Measurements from ENCODE around the gene EBLN2.
"Not testable (repeated sequence)": the region's sequence is repeated elsewhere in the genome, so short reads cannot be mapped to it uniquely, and the experiment has no call there.

Gene EBLN2

DNA sequence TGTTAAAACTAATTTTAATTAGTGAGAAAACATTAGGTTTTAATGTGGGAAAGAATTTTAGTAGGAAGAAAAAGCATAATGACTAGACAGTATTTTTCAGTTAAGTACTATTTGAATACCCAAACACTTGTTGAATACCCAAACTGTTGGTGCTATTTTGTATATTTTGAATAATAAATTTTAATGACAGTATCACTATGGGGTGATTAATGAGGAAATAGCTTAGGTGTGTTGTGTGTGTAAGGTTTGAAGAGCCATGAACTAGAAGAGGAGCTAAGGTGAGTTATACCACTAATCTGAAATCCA lies 4.7 kb upstream of the EBLN2 start:
- Histone ChIP-seq H3K4me2 (ENCODE audit: low read length) (no peak overlapping the region), H2AFZ (ENCODE audit: low read depth, low read length) (no peak overlapping the region), H3K36me3 (replicated peaks; ENCODE audit: low read depth, low read length) (peaks cover 7% of the 10 kb centered on the region), H3K79me2 (ENCODE audit: low read length) (peaks cover 37% of the 10 kb centered on the region), H3K27ac (ENCODE audit: low read length) (no peak overlapping the region), H3K4me3 (ENCODE audit: low read length) (no peak overlapping the region), H3K9me3 (ENCODE audit: insufficient read depth, low read length) (no peaks in the 10 kb centered on the region), H3K9ac (ENCODE audit: low read length) (no peak overlapping the region), H3K27me3 (ENCODE audit: low read depth, low read length) (no peaks in the 10 kb centered on the region), H3K4me1 (ENCODE audit: low read length) (no peaks in the 10 kb centered on the region; the same call in 1 of the 2 replicates), H4K20me1 (ENCODE audit: insufficient read depth, low read length) (peaks cover 52% of the 10 kb centered on the region)
- TF ChIP-seq, protein P1, sequence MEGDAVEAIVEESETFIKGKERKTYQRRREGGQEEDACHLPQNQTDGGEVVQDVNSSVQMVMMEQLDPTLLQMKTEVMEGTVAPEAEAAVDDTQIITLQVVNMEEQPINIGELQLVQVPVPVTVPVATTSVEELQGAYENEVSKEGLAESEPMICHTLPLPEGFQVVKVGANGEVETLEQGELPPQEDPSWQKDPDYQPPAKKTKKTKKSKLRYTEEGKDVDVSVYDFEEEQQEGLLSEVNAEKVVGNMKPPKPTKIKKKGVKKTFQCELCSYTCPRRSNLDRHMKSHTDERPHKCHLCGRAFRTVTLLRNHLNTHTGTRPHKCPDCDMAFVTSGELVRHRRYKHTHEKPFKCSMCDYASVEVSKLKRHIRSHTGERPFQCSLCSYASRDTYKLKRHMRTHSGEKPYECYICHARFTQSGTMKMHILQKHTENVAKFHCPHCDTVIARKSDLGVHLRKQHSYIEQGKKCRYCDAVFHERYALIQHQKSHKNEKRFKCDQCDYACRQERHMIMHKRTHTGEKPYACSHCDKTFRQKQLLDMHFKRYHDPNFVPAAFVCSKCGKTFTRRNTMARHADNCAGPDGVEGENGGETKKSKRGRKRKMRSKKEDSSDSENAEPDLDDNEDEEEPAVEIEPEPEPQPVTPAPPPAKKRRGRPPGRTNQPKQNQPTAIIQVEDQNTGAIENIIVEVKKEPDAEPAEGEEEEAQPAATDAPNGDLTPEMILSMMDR (IDR thresholded peaks at IDR 0.05; ENCODE audit: low read depth, low read length): no peak
- no peak for TF ChIP-seq EZH2phosphoT487 (IDR thresholded peaks at IDR 0.05; ENCODE audit: low read depth)

DNA sequence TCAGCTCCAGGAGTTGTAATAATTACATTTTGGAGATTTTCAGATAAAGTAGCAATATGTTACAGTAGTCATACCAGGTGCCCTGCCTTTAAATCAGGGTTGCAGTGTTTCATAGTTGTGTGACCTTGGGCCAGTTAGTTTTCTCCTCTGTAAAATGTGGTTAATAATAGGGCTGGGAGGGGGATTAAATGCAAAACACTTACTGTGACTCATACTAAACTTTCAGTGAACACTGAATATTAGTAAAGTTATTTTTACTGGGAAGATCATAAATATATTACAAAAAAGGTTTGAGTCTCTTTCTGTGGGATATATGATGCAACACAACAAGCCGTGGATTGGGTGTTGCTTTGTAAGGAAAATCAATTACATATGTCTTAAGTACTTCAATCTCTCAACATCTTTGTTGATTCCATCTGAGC lies 1.1 kb upstream of the EBLN2 start:
- Histone ChIP-seq H3K27ac (ENCODE audit: low read length) (no peak overlapping the region), H3K36me3 (replicated peaks; ENCODE audit: low read depth, low read length) (peaks cover 26% of the 10 kb centered on the region), H3K79me2 (ENCODE audit: low read length) (peaks cover 26% of the 10 kb centered on the region), H3K9me3 (ENCODE audit: insufficient read depth, low read length) (no peaks in the 10 kb centered on the region), H3K4me1 (ENCODE audit: low read length) (no peaks in the 10 kb centered on the region; the same call in 1 of the 2 replicates), H4K20me1 (ENCODE audit: insufficient read depth, low read length) (peaks cover 52% of the 10 kb centered on the region), H3K27me3 (ENCODE audit: low read depth, low read length) (no peaks in the 10 kb centered on the region), H3K4me2 (ENCODE audit: low read length) (no peak overlapping the region), H3K9ac (ENCODE audit: low read length) (no peak overlapping the region), H2AFZ (ENCODE audit: low read depth, low read length) (no peak overlapping the region), H3K4me3 (ENCODE audit: low read length) (no peak overlapping the region)
- no peak for TF ChIP-seq EZH2phosphoT487 (IDR thresholded peaks at IDR 0.05; ENCODE audit: low read depth)
- TF ChIP-seq, protein P1 (IDR thresholded peaks at IDR 0.05; ENCODE audit: low read depth, low read length): no peak

DNA sequence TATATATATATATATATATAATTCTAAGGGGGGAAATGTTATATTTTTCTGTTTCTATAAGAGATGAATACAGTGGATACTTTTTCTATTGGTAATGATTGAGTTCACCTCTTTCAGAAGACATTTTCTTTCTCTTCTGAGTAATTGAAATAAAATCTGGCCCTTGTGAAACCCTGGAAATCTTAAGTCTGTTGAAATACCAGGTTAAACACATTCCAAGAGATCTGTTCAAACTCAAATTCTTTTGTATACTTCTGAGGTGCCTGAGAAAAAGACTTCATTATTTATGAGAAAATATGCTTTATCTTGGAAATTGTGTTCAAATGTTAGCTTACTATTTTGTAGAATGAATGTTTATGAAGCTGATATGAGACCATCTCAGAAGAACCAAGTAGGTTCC lies 4.8 kb downstream of the EBLN2 start:
- Histone ChIP-seq H4K20me1 (ENCODE audit: insufficient read depth, low read length) (peaks cover 15% of the 10 kb centered on the region; the same call in 1 of the 2 replicates), H3K36me3 (replicated peaks; ENCODE audit: low read depth, low read length) (peaks cover 32% of the 10 kb centered on the region)
- H2AFZ ChIP-seq (ENCODE audit: low read depth, low read length); H3K4me1 ChIP-seq (ENCODE audit: low read length); H3K9me3 ChIP-seq (ENCODE audit: insufficient read depth, low read length); H3K79me2 ChIP-seq (ENCODE audit: low read length); H3K9ac ChIP-seq (ENCODE audit: low read length); H3K4me2 ChIP-seq (ENCODE audit: low read length); H3K4me3 ChIP-seq (ENCODE audit: low read length); H3K27ac ChIP-seq (ENCODE audit: low read length); H3K27me3 ChIP-seq (ENCODE audit: low read depth, low read length): not testable (repeated sequence)

DNA sequence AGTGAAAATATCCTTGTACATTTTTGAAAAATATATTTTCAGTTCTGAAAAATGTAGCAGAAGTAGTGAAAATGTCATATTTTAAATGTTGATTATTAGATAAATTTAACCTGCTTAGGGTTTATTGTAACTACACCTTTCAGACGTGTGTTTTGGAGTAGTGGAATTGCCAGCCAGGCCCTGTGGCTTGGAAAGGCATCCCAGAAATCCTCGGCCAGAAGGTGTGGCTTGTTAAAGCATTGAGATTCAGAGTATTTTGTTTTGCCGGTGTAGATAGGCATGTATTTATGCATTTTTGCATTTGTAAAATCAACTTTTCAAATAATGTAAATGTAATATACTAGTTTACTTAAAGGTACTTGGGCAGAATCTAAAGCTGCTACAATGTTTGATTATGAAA lies 7.0 kb downstream of the EBLN2 start:
- no peaks in the 10 kb centered on the region for H3K9me3 ChIP-seq (ENCODE audit: insufficient read depth, low read length)
- TF ChIP-seq, protein P1 (IDR thresholded peaks at IDR 0.05; ENCODE audit: low read depth, low read length): no peak
- TF ChIP-seq EZH2phosphoT487 (IDR thresholded peaks at IDR 0.05; ENCODE audit: low read depth): no peak
- no peak overlapping the region for H3K4me2 ChIP-seq (ENCODE audit: low read length)
- no peak overlapping the region for H3K4me3 ChIP-seq (ENCODE audit: low read length)
- 0 out of 2 replicates have a peak, but pooled peaks cover 3% of the 10 kb centered on the region for H4K20me1 ChIP-seq (ENCODE audit: insufficient read depth, low read length)
- no peak overlapping the region for H3K27ac ChIP-seq (ENCODE audit: low read length)
- no peaks in the 10 kb centered on the region for H3K79me2 ChIP-seq (ENCODE audit: low read length)
- H3K36me3 ChIP-seq (replicated peaks; ENCODE audit: low read depth, low read length): peaks cover 14% of the 10 kb centered on the region
- no peaks in the 10 kb centered on the region for H3K27me3 ChIP-seq (ENCODE audit: low read depth, low read length)
- H2AFZ ChIP-seq (ENCODE audit: low read depth, low read length): no peak overlapping the region
- no peaks in the 10 kb centered on the region for H3K4me1 ChIP-seq (ENCODE audit: low read length)
- H3K9ac ChIP-seq (ENCODE audit: low read length): no peak overlapping the region

DNA sequence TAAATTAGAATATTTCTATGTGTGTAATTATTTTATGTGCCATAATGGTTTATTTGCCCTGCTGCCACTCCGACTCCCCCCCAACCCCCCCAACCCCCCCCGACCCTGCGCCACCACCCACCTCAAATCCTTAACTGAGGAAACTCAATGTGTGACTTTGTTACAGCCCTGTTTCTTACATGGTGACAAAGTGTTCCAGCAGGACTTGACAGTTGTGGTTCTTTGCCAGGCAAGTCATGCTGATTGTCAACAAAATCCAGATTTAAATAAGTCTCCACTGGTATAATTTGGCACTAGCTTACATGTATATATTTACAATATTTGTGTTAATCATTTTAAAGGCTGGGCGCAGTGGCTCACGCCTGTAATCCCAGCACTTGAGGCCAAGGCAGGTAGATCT lies 7.7 kb downstream of the EBLN2 start:
- Histone ChIP-seq H3K4me1 (ENCODE audit: low read length) (no peaks in the 10 kb centered on the region), H3K9me3 (ENCODE audit: insufficient read depth, low read length) (no peaks in the 10 kb centered on the region), H3K27ac (ENCODE audit: low read length) (no peak overlapping the region), H2AFZ (ENCODE audit: low read depth, low read length) (no peak overlapping the region), H3K27me3 (ENCODE audit: low read depth, low read length) (no peaks in the 10 kb centered on the region), H3K9ac (ENCODE audit: low read length) (no peak overlapping the region), H3K4me2 (ENCODE audit: low read length) (no peak overlapping the region), H3K79me2 (ENCODE audit: low read length) (no peaks in the 10 kb centered on the region), H4K20me1 (ENCODE audit: insufficient read depth, low read length) (0 out of 2 replicates have a peak, but pooled peaks cover 3% of the 10 kb centered on the region), H3K36me3 (replicated peaks; ENCODE audit: low read depth, low read length) (peaks cover 13% of the 10 kb centered on the region), H3K4me3 (ENCODE audit: low read length) (no peak overlapping the region)
- TF ChIP-seq, protein P1 (IDR thresholded peaks at IDR 0.05; ENCODE audit: low read depth, low read length): no peak
- no peak for TF ChIP-seq EZH2phosphoT487 (IDR thresholded peaks at IDR 0.05; ENCODE audit: low read depth)
